Suprapubic skin (tissue), 4 donors: ENCODE measurements around the gene SSX4. TPM values are rescaled to one million over a fixed set of nuclear protein-coding genes. Genes with fewer than 3 reads are reported as not detected.
"Not testable (repeated sequence)": the region's sequence is repeated elsewhere in the genome, so short reads cannot be mapped to it uniquely, and the experiment has no call there.

Experiments
- DNase-seq, 2 donors: peaks; one replicate each; pipeline ENCODE4 v3.0.0-alpha.2; 2019; ENCODE audit warnings: low spot score in 2 of 2
- H3K27ac ChIP-seq: fragments of 200-600 bp; sonication (generic); one replicate; pipeline ENCODE4 v1.5.1; 2019
- H3K27me3 ChIP-seq: fragments of 200-600 bp; sonication (generic); one replicate; pipeline ENCODE4 v1.5.1; 2019
- H3K36me3 ChIP-seq: fragments of 200-600 bp; sonication (generic); one replicate; pipeline ENCODE4 v1.5.1; 2019
- H3K4me1 ChIP-seq: fragments of 200-600 bp; sonication (generic); one replicate; pipeline ENCODE4 v1.5.1; 2019
- H3K4me3 ChIP-seq: fragments of 200-600 bp; sonication (generic); one replicate; pipeline ENCODE4 v1.5.1; 2019; ENCODE audit warnings: mild to moderate bottlenecking
- H3K9me3 ChIP-seq: fragments of 200-600 bp; sonication (generic); one replicate; pipeline ENCODE4 v1.5.1; 2019
- CTCF ChIP-seq, 2 donors: fragments of 200-600 bp in 1 of 2; fragments of 450-650 bp in 1 of 2; sonication (generic) in 1 of 2; IDR thresholded peaks; one replicate each; pipeline ENCODE4 v1.5.1; 2016 to 2019; ENCODE audit warnings: antibody characterized with exemption in 2 of 2, mild to moderate bottlenecking in 1 of 2, moderate library complexity in 1 of 2
- EP300 ChIP-seq: sonication (generic); formaldehyde crosslinking; IDR thresholded peaks from one replicate; pipeline ENCODE4 v1.6.1; 2017; ENCODE audit warnings: antibody characterized with exemption
- POLR2A ChIP-seq, 2 donors: fragments of 450-650 bp; IDR thresholded peaks; one replicate each; pipeline ENCODE4 v1.6.1; 2017; ENCODE audit warnings: antibody characterized with exemption in 2 of 2, mild to moderate bottlenecking in 2 of 2, moderate library complexity in 2 of 2
- POLR2AphosphoS5 ChIP-seq, 3 donors: sonication (generic); formaldehyde crosslinking; IDR thresholded peaks; one replicate each; pipeline ENCODE4 v1.6.1; 2017; ENCODE audit warnings: antibody characterized with exemption in 3 of 3
- WGBS: methylation state at CpG from one replicate; pipeline ENCODE4 v1.1.5; 2018; 5-methylcytosine and 5-hydroxymethylcytosine counted together
- total RNA-seq, 4 donors: library from RNA; depleted of rRNA; stranded (reverse); fragments of >200 nt; gene quantifications; one replicate each; pipeline ENCODE4 v1.1.0, GENCODE V29; 2016

SSX4 gene, protein sequence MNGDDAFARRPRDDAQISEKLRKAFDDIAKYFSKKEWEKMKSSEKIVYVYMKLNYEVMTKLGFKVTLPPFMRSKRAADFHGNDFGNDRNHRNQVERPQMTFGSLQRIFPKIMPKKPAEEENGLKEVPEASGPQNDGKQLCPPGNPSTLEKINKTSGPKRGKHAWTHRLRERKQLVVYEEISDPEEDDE
- total RNA-seq = not detected

- H3K4me1 ChIP-seq, H3K27ac ChIP-seq, H3K9me3 ChIP-seq, DNase-seq, H3K4me3 ChIP-seq, H3K36me3 ChIP-seq, H3K27me3 ChIP-seq: not testable (repeated sequence)
- WGBS = no CpG with 5 or more reads among the region's 16 CpGs
Observed at GRCh38 chrX:48383239-48383638, at the start of gene SSX4. Gene SSX4, plus strand, starts transcription at chrX:48383539. Its CDS starts 515 bp downstream, at chrX:48384054.

DNA sequence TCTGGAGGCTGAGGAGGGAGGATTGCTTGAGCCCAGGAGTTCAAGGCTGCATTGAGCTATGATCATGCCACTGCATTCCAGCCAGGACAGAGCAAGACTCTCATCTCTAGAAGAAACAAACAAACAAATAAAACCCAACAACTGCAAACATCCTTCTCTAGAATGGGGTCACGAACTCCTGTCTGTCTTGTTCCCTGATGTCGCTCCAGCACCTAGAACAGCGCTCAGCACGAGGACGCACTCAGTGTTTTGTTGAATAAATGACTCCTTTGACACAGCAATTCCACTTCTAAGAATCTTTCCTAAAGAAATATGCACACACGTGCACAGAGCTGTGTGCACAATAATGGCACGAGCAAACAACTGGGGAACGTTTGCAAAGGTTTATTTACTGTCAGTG lies 37.3 kb upstream of the SSX4 start:
- not testable (repeated sequence) for H3K27ac ChIP-seq, H3K36me3 ChIP-seq, H3K4me3 ChIP-seq, H3K27me3 ChIP-seq, H3K4me1 ChIP-seq, H3K9me3 ChIP-seq, DNase-seq
- 53% methylated on average over 8 of the region's 8 CpGs for WGBS

DNA sequence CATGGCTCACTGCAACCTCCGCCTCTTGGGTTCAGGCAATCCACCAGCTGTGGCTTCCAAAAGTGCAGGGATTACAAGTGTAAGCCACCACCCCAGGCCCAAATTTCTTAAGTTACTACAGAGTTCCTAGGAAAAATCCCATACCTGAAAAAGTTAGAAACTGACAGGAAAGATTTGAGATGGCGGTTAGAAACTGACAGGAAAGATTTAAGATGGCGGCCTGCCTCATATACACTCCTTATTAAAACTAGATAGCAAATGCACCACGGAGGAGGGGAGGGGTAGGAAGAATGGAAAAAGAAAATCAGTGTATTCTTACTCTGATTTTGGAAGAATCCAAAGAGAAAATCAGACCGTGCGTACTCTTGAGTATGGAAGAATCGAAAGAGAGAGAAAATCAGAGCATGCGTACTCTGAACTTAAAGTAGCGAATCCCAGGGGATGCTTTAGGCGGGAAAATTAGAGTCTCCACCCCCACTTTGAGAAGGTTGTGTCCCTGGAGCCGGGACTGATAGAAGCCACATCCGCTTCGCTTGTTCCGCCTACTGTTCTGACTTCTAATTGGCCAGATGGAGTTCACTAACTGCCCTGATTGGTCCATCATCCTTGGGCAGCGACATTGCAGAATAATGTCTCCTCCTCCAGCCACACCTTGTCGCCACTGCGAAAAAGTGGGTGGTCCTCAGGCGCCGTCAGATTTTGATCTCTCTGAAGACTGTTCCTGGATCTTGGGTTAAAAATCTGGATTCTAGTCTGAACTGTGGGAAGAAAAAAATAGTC lies 26.8 kb upstream of the SSX4 start, which contains the start of gene SSX3:
TSS of gene SSX3 (minus strand) at position 389 of the 780 bp plus-strand sequence. CDS start 1,454 bp downstream, outside the sequence.
- not testable (repeated sequence) for H3K4me3 ChIP-seq, H3K27ac ChIP-seq, DNase-seq, H3K36me3 ChIP-seq, H3K4me1 ChIP-seq, H3K9me3 ChIP-seq, H3K27me3 ChIP-seq
- 88% methylated on average over 19 of the region's 19 CpGs for WGBS

DNA sequence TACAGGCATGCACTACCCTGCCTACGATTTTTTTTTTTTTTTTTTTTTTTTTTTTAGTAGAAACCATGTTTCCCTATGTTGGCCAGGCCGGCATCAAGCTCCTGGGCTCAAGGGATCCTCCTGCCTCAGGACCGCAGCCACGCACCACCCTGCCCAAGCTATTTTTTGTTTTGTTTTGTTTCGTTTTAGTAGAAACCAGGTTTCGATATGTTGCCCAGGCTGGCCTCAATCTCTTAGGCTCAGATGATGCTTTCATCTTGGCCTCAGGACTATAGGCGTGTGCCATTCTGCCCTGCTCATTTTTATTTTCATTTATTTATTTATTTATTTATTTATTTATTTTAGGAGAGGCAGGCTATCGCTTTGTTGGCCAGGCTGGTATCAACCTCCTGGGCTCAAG lies 25.7 kb upstream of the SSX4 start:
- no peak overlapping the region for H3K4me3 ChIP-seq
- no peaks in the 10 kb centered on the region for H3K36me3 ChIP-seq
- no peaks in the 10 kb centered on the region for H3K9me3 ChIP-seq
- no peaks in the 10 kb centered on the region for H3K27me3 ChIP-seq
- 92% methylated on average over 8 of the region's 8 CpGs for WGBS
- no peak for DNase-seq
- no peak overlapping the region for H3K27ac ChIP-seq
- no peaks in the 10 kb centered on the region for H3K4me1 ChIP-seq
- TF ChIP-seq POLR2A (IDR thresholded peaks at IDR 0.05) (no peak), CTCF (IDR thresholded peaks at IDR 0.05) (no peak), POLR2AphosphoS5 (IDR thresholded peaks at IDR 0.05) (no peak), EP300 (no peak)

- not testable (repeated sequence) for H3K27ac ChIP-seq, H3K27me3 ChIP-seq, H3K4me1 ChIP-seq, H3K36me3 ChIP-seq, DNase-seq, H3K4me3 ChIP-seq, H3K9me3 ChIP-seq
- WGBS = 68% methylated on average over 6 of the region's 6 CpGs
Observed at GRCh38 chrX:48359281-48359680, 24.1 kb upstream of the SSX4 start.

DNA sequence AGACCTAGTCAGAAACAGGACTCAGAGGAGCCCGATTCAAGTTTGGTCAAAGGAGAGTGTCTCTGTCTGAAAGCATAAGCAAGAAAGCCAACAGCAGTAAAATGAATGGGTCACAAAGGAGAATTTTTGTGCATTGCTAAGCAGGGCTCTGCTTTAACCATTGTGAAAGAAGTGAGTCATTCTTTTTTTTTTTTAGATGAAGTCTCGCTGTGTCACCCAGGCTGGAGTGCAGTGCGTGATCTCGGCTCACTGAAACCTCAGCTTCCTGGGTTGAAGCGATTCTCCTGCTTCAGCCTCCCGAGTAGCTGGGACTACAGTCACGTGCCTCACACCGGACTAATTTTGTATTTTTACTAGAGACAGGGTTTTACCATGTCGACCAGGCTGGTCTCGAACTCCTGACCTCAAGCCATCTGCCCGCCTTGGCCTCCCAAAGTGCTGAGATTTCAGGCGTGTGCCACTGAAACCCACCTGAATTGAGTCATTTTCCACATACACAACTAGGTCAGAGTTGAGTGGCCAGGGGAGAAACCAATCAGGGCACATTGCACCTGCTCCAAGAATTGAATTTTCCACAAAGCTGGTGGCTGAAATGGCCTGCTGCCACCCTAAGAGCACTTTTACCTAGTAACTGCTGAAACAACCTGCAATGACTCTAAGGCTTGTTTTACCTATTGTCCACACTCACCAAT lies 15.5 kb upstream of the SSX4 start:
- not testable (repeated sequence) for H3K4me3 ChIP-seq, H3K27ac ChIP-seq, H3K9me3 ChIP-seq, DNase-seq, H3K36me3 ChIP-seq, H3K27me3 ChIP-seq, H3K4me1 ChIP-seq
- WGBS = no CpG with 5 or more reads among the region's 12 CpGs

DNA sequence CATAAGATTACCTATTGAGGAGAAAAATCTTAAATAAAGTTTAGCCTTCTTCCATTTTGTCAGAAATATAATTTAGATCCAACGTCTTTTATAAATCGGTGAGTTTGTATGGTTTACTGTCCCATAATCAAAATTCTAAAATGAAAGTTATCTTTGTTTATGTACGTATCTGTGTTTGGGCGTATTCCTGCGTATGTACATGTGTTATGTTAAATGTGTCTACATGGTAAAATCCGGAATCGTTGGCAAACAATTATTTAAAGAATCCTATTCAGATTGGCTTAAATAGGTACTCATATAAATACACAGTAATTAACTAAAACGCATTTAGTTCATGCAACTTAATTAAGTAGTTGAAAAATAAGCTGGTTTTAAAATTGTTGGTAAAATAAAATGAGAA lies 12.9 kb upstream of the SSX4 start:
- DNase-seq, H3K36me3 ChIP-seq, H3K4me1 ChIP-seq, H3K9me3 ChIP-seq, H3K4me3 ChIP-seq, H3K27me3 ChIP-seq, H3K27ac ChIP-seq: not testable (repeated sequence)
- WGBS = no CpG with 5 or more reads among the region's 8 CpGs

- H3K27me3 ChIP-seq, H3K4me1 ChIP-seq, DNase-seq, H3K4me3 ChIP-seq, H3K27ac ChIP-seq, H3K36me3 ChIP-seq, H3K9me3 ChIP-seq: not testable (repeated sequence)
- WGBS = 43% methylated on average over 2 of the region's 2 CpGs
Observed at GRCh38 chrX:48396931-48397330, 13.6 kb downstream of the SSX4 start.

DNA sequence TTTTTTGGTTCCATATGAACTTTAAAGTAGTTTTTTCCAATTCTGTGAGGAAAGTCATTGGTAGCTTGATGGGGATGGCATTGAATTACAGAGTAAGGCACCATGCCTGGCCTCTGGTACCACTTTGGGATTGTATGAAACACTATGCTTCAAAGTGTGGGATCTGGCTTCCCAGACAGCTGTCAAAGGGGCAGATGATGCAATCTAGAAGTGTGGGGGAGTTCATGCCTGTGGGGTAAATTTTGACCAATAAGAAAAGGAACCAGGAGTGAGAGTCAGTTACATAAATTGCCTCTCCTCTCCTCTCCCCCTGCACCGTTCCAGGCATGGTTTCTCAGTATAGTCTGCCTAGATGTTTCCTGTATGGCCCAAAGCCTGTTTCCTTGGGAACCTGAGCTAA lies 14.5 kb downstream of the SSX4 start:
- H3K27ac ChIP-seq, H3K4me1 ChIP-seq, H3K4me3 ChIP-seq, H3K27me3 ChIP-seq, H3K9me3 ChIP-seq, DNase-seq, H3K36me3 ChIP-seq: not testable (repeated sequence)
- 50% methylated on average over 1 of the region's 1 CpG for WGBS

GRCh38 chrX:48411860-48412259 lies 28.5 kb downstream of the SSX4 start, which contains the start of gene SSX4B:
Gene SSX4B, minus strand, starts transcription at chrX:48411960. Its CDS starts 588 bp downstream, at chrX:48411372.
- not testable (repeated sequence) for H3K9me3 ChIP-seq, H3K27ac ChIP-seq, H3K27me3 ChIP-seq, H3K4me1 ChIP-seq, H3K36me3 ChIP-seq, DNase-seq, H3K4me3 ChIP-seq
- WGBS = no CpG with 5 or more reads among the region's 15 CpGs

GRCh38 chrX:48427027-48427716 lies 43.8 kb downstream of the SSX4 start:
- H3K4me3 ChIP-seq, H3K9me3 ChIP-seq, H3K4me1 ChIP-seq, H3K27me3 ChIP-seq, H3K27ac ChIP-seq, H3K36me3 ChIP-seq, DNase-seq: not testable (repeated sequence)
- WGBS = no CpG with 5 or more reads among the region's 12 CpGs

- DNase-seq, H3K27ac ChIP-seq, H3K4me1 ChIP-seq, H3K27me3 ChIP-seq, H3K9me3 ChIP-seq, H3K4me3 ChIP-seq, H3K36me3 ChIP-seq: not testable (repeated sequence)
- WGBS = 59% methylated on average over 5 of the region's 5 CpGs
Observed at GRCh38 chrX:48429606-48430005, 46.3 kb downstream of the SSX4 start.
